HG03095 (cell line): ENCODE results near the gene BMP8A.
A peak's percentile ranks its signal among the peaks of the same experiment; 100 is the strongest.
"Not testable (repeated sequence)": the region's sequence is repeated elsewhere in the genome, so short reads cannot be mapped to it uniquely, and the experiment has no call there.

ENCODE experiments used
- ATAC-seq: cut with Tn5 transposase; IDR thresholded peaks from one replicate; pipeline ENCODE4 v1.9.1; 2021; ENCODE audit warnings: moderate library complexity; ENCODE audit not compliant: unreplicated experiment

Gene BMP8A

GRCh38 chr1:39500862-39501389 is 9.5 kb downstream of the BMP8A start:
- no peak for ATAC-seq

- ATAC-seq = no peak
These were observed 10.2 kb downstream of the BMP8A start for GRCh38 chr1:39501666-39502065.

GRCh38 chr1:39504436-39504835 is 13.0 kb downstream of the BMP8A start:
- not testable (repeated sequence) for ATAC-seq

- ATAC-seq = no peak
These were observed 13.9 kb downstream of the BMP8A start for GRCh38 chr1:39505289-39505688.

- no peak for ATAC-seq
These were observed 15.9 kb downstream of the BMP8A start for GRCh38 chr1:39507230-39507928.

GRCh38 chr1:39508266-39508665 is 16.8 kb downstream of the BMP8A start:
- no peak for ATAC-seq

- ATAC-seq = peak; percentile 30
These were observed 17.4 kb downstream of the BMP8A start for GRCh38 chr1:39508857-39509305.

GRCh38 chr1:39509360-39510009 is 18.0 kb downstream of the BMP8A start:
- peak; percentile 69 for ATAC-seq

- ATAC-seq = not testable (repeated sequence)
These were observed 19.2 kb downstream of the BMP8A start for GRCh38 chr1:39510570-39511186.

GRCh38 chr1:39511477-39511876 is 20.0 kb downstream of the BMP8A start:
- ATAC-seq = not testable (repeated sequence)

GRCh38 chr1:39512234-39512847 is 20.9 kb downstream of the BMP8A start:
- not testable (repeated sequence) for ATAC-seq

- ATAC-seq = not testable (repeated sequence)
These were observed 23.3 kb downstream of the BMP8A start for GRCh38 chr1:39514710-39515124.

- not testable (repeated sequence) for ATAC-seq
These were observed 24.0 kb downstream of the BMP8A start for GRCh38 chr1:39515131-39516086.

GRCh38 chr1:39516841-39517240 is 25.4 kb downstream of the BMP8A start:
- not testable (repeated sequence) for ATAC-seq

- ATAC-seq = not testable (repeated sequence)
These were observed 26.5 kb downstream of the BMP8A start for GRCh38 chr1:39517936-39518335.

GRCh38 chr1:39519376-39519775 is 27.9 kb downstream of the BMP8A start:
- ATAC-seq = not testable (repeated sequence)

- ATAC-seq = not testable (repeated sequence)
These were observed 30.8 kb downstream of the BMP8A start for GRCh38 chr1:39522221-39522620.

GRCh38 chr1:39522661-39523567 is 31.5 kb downstream of the BMP8A start:
- ATAC-seq = no peak

- no peak for ATAC-seq
These were observed 32.7 kb downstream of the BMP8A start for GRCh38 chr1:39524171-39524570.
